Measurements from ENCODE around the gene DRC7.

Gene DRC7

DNA sequence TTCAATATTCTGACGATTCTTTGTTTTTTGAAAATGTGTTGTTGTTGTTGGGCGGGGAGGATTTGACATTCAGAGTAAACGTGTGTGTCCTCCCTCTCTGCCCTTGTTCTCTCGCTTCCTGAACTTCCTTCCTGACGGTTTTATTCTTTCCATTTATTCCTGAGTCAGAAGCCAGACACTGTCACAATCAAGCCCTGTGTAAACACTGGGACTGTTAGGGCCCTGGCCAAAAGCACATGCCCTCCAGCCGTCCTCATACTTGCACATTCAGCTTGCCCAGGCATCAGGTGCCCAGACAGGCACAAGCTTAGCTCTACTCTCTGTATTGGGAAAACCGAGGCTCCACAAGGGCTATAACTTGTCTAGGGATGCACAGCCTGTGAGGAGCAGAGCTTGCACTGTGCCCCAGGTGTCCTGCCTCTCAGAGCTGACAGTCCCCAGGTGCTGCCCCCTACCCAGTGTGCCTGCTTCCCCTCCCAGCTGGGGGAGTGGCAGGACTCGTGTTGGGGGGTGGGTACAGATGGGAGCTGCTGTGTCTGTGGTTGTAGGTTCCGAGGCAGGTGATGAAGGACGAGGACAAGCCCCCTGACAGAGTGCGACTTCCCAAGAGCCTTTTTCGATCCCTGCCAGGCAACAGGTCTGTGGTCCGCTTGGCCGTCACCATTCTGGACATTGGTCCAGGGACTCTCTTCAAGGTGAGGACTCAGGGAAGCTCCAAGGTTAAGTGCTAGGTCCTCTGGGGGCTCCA lies 16.8 kb upstream of the DRC7 start:
- DNase-seq, result no peak

DNA sequence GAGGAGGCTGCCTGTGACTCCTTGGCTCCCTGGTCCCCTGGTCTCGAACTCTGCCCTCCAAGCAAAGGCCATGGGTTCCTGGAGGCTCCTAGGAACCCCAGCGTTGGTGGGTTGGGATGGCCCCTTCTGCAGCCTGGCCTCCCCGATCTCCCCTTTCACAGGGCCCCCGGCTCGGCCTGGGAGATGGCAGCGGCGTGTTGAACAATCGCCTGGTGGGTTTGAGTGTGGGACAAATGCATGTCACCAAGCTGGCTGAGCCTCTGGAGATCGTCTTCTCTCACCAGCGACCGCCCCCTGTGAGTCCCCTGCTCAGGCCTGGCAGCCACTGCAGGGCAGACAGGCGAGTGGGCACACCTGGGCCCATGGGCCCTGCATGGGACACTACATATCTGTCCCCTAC lies 15.6 kb upstream of the DRC7 start:
- no peak for DNase-seq

DNA sequence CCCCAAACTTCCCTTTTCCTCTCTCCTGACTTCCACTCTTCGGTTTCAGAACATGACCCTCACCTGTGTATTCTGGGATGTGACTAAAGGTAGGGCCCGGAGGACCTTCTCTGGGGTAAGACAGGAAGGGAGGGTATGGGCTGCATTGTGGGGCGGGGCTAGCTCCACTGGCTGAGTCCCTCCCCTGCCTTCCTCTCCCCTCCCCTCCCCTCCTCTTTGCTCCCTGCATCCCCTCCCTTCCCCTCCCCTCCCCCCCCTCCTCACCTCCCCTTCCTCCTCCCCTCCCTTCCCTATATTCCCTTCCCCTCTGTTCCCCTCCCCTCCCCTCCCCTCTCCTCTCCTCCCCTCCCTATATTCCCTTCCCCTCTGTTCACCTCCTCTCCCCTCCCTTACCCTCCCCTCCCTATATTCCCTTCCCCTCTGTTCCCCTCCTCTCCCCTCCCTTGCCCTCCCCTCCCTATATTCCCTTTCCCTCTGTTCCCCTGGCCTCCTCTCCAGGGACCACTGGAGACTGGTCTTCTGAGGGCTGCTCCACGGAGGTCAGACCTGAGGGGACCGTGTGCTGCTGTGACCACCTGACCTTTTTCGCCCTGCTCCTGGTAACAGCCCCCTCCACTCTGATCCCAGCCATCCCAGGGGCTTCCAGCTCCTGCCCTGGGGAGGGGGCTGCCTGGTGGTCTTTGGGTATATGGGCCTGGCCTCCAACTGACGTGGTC lies 14.7 kb upstream of the DRC7 start:
- no peak for DNase-seq

DNA sequence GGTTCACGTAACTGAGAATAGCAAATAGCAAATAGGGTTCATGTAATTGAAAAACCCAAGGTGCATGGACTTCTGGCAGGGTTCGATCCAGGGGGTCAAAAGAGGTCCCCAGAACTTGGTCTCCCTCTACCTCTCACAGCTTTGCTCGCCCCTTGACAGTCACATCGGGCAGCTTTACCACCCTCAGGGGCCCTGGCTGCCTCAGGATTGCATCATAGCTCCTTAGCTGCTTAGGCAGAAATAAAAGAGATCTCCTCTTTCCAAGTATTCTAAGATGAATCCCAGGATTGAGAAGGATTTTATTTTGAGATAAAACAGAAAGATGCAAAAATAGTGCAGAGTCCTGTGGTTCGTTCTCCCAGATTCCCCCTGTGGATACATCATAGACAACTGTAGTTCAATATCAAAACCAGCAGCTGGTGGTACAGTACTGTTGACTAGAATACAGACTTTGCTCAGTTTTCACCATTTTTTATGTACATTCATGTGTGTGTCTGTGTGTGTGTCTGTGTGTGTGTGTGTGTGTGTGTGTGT lies 13.7 kb upstream of the DRC7 start:
- DNase-seq, result no peak

DNA sequence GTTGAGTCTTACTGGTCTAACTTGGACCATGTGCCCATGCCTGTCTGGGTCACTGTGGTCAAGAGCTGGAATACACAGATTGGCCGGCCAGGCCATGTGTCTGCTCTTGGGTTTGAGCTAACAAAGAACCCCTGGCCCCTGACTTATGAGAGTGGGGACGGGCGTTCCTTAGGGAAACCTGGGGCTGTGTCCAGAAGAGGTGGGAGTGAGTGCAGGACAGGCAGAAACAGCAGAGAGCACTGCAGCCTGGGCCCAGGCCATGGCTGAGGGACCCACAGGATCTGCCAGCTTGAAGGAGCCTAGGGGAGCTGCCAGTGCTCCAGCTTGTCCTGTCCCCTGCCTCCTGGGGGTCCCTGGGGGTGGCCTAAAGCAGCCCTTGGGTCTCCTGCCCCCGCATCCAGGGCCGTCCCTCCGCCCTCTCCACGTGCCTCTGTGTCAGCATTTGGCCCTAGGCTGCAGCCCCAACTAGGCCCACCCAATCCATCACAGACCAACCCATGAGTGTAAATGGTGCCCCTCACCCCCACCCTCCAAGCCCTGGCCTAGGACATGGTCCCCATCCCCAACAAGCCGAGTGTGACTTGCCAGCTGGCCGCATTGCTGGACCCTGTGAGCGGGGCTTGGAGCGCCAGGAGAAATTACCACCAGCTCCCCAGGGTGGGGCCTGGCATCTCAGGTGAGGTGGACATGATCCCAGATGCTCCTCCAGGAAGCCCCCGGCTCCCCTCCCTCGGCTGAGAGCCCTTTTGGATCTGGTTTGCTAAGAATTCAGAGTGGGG lies 12.5 kb upstream of the DRC7 start:
- no peak for DNase-seq

DNA sequence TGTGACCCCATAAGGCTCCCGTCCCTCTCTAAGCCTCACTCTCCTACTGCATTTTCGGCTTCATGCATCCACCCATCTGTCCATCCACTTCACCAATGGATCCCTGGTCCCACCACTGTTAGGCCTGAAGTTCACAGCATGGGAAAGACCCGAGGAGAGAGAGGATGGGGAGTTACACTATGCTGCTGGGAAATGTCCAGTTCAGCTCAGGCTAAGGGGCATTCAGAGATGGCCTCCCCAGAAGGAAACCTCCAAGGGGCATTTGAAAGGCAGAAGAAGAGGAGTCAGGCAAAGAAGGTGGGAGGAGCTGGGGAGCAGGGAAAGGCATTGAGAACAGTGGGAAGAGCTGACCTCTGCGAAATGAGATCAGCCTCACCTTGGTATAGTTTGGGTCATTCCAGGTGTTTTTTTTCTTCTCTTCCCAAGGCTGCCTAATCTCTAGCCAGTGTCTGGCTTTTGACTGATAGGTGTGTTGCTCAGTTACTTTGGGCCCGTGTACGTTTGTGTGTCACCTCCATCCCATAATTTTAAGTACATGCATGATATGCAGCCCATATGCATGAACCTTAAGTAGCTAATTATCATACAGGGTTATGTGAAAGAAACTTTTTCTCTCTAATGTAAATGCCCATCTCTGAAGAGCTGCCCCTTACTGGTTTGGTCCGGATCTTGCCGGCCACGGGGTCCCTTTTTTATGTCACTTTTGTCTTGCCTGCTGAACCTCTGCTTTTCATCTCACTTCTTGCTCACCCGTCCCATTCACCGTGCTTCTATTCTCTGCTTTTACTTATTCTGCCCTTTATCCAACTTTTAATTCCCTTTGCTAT lies 11.6 kb upstream of the DRC7 start:
- no peak for DNase-seq

DNA sequence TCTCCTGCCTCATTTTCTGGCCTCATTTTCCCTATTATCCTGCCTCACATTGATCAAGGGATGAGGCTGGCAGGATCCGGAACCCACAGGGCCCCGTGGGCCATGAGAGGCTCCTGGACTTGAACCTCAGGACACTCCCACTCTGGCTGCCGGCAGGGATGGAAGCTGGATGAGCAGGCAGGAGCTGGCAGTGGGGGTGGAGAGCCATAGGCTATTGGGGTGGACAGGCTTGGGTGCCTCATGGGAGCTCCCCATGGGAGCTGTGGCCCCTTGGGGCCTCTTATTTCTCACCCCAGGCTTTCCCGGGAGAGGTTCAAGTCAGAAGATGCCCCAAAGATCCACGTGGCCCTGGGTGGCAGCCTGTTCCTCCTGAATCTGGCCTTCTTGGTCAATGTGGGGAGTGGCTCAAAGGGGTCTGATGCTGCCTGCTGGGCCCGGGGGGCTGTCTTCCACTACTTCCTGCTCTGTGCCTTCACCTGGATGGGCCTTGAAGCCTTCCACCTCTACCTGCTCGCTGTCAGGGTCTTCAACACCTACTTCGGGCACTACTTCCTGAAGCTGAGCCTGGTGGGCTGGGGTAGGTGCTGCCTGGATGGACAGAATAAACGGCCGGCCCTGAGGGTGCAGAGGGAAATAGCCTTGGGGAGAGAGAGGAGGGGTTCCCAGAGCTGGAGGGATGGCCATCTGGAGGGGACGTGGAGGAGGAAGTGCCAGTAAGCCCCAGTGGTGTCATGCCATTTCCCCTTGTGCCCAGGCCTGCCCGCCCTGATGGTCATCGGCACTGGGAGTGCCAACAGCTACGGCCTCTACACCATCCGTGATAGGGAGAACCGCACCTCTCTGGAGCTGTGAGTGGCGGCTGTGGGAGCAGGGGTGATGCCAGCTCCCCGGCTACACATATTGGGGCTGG lies 10.7 kb upstream of the DRC7 start:
- DNase-seq, result no peak

DNA sequence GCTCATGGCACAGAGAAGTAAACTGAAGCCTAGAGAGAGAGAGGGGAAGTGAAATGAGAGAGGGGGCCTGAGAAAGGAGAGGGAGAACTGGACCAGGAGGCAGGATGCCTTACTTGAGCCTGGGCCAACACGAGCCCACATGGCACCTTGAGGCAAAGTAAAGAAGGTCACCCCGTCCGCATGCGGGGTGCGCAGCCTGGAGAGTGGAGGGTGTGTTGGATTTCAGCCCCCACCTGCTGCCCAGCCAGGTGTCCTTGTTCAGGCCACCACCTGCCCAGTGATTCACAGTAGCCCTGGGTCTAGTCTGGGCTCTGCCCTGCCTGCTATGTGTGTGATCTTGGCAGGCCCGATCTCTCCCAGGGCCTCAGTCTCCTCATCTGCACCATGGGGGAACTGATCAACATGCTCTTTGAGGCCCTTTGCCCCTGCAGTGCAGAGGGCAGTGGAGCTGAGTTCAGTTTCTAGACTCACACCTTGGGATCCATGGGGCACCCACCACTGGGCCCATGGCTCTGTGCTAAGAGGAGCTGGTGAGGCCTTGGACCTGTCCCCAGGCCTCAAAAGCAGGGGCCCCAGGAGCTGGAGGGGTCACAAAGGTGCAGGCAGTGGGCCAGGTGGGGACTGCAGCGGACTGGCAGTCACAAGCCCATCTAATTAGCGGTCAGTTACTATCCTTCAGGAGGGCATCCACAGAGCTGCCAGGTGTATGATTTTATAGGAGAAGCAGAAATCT lies 9.8 kb upstream of the DRC7 start:
- no peak for DNase-seq

DNA sequence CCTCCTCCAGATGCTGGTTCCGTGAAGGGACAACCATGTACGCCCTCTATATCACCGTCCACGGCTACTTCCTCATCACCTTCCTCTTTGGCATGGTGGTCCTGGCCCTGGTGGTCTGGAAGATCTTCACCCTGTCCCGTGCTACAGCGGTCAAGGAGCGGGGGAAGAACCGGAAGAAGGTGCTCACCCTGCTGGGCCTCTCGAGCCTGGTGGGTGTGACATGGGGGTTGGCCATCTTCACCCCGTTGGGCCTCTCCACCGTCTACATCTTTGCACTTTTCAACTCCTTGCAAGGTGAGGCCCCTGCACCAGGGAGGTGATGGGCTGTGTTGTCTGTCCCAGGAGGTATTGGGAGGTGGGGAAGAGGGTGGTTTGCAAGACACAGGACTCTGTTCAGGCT lies 9.0 kb upstream of the DRC7 start:
- no peak for DNase-seq

DNA sequence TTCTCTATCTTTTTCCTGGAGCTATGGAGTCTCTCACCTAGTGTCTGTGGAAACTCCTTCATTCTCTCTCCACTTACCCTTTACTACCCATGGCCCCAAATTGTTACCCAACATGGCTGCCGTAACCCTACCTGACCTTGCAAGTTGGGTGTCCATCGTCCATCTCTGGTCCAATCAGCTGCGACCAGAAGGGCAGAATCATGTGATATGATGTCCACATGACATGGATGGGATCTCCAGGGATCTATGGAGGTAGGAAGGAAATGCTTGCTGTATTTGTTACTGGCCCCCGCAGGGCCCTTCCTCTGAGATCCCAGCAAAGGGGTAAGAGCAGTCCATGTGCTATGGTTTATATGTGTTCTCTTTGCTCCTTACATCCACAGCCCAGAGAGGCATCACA lies 8.0 kb upstream of the DRC7 start:
- no peak for DNase-seq

DNA sequence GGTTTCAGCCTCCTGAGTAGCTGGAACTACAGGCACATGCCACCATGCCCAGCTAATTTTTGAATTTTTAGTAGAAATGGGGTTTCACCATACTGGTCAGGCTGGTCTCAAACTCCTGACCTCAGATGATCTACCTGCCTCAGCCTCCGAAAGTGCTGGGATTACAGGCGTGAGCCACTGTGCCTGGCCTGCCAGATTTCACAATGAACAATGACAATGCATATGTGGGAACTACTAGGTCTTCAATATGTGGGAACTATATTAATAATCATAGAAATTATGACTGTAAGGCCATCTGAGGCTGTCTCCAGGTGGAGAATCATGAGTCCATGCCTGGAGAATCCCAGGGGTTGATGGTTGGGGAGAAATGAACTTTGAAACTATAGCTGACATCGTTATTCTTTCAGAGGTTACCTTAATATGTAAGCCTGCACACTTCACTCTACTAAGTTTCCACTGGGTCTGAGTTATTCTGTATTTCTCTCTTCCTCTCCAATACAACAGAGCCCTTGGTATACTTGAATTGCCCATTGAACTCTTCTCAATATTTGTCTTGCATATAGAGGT lies 7.2 kb upstream of the DRC7 start:
- DNase-seq, result no peak

DNA sequence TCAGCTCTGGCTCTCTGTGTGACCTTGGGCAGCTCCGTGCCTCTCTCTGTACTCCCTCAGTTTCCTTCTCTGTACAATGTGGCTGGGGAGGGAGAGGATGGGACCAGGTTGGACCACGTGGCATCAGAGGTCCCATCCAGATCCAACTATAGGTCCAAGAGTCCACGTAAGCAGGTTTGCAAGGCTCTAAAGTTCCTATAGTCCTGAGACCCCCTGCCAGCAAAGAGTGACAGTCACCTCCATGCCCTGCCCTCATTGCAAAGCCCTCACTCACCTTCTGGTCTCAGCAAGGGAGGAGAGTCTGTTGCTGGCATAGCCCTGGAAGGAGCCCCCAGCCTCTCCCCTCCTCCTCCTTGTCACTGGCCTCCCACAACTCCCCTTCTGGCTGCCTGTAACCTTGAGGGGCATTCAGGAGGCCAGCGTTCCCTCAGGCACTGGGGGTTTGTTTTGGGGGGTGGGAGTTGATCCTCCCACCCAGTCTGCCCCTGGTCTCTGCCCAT lies 6.1 kb upstream of the DRC7 start:
- DNase-seq, result no peak

DNA sequence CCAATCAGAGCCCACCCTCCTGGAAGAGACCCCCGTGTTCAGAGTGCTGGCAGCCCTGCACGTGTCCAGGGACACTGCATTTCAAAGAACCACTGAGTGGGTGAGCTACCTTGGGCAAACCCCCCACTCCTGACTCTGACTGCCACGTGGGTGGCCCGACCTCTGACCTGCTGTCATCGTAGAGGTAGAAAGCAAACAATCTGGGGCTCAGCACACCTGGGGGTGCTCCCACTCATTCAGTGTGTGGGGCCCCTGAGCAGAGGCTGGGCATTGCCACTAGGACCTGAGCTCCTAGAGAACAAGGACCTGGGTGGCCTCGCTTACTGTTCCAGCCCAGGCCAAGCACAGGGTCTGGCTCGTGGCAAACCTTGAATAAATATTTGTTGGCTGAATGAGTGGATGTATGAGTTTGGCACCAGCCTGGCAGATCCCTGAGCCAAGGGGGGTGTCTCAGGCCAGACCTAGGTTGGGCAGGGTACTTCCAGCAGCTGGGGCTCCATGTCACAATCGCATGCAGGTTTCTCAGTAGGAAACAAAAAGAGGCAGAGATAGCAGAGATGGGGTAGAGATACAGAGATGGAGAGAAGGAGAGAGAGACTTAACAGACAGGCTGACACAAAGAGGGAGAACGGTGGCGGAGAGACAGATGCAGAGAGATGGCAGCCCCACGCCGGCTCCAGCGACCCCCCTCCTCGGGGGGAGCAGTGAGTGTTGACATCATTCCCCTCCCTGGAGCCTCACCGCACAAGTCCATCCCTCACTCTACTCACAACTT lies 5.4 kb upstream of the DRC7 start:
- DNase-seq, result no peak

DNA sequence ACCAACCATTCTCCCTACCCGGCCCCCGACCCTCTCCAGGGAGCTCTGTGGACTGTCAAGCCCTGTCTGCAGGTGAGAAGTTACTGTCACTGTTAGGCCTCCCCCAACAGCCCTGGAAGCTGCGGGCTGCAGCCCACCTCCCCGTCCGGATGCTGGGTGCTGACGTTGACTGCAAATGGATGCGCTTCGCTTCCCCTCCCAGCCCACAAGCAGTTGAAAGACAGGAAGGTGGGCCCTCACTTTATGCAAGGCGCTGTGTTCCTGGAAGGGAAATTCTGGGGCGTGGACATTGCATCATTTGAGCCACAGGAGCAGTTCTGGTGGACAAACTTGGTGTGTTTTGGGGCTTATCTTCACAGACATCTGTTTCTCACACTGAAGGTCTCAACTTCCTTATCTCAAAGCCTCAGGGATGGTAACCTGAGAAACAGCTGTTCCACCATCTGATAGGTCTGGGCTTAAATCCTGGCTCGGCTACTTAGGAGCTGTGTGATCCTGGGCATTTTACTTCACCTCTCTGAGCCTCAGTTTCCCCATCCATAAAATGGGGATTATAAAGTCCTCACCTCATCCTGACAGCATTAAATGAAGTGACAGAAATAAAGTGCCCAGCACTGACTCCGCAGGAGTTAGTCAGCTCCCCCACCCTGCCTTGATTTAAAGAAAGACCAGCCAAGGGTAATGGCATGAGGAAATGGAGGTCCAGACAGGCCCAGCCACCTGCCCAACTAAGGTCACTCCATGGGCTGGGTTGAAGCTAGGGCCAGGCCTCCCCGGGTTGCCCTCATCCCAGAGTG lies 4.6 kb upstream of the DRC7 start:
- DNase-seq, result peak; percentile 51

DNA sequence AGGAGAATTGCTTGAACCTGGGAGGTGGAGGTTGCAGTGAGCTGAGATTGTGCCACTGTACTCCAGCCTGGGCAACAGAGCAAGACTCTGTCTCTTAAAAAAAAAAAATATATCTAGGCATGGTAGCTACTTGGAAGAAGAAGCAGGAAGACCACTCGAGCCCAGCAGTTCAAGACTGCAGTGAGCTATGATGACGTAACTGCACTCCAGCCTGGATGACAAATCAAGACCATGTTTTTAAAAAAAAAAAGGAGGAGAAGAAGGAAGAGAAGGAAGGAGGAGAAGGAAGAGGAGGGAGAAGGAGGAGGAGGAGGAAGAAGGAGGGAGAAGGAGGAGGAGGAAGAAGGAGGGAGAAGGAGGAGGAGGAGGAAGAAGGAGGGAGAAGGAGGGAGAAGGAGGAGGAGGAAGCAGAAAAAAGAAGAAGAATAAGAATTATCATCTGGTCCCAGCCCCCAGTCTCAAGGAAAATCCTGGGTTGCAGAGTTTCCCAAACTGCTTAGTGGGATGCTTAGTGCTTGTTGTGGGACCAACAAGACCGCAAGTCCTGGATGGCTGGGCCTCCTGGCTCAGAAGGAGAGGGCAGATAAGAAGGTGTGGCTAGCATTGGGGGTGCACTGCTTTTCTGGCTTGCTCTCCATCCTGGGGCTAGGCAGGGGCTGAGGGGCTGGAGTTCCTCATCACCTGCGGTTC lies 3.7 kb upstream of the DRC7 start:
- no peak for DNase-seq

DNA sequence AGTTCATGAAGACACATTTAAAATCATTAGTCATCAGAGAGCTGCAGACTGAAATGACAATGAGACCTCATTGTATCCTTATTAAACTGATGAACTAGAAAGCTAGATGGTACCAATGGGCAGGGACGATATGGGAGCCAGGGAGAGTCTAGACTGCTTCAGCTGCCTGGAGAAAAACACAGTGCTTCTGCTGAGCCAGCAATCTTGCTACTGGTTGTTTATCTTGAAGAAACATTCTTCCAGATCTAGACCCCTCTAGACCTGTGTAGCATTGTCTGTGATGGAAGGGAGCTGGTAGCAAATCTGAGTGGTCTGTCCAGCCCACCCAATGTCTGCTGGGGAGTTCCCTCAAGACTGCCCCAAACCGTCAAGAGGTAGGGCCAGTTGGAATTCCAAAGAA lies 2.0 kb upstream of the DRC7 start:
- no peak for DNase-seq

DNA sequence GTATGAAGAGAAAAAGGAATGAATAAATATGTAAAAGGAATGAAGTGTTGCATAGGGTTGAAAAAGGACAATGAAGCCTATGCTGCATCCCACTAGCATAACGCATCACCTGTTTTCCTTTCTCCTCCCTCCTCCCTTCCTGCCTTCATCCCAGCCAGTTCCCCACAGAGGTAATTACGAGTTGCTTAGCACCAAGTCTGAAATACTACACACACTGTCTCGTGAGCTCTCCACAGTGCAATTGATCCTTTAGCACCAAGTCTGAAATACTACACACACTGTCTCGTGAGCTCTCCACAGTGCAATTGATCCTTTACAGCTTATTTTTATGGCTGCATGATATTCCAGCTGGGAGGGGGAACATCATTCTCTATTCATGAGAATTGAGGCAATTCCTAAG lies 1.1 kb upstream of the DRC7 start:
- no peak for DNase-seq

DNA sequence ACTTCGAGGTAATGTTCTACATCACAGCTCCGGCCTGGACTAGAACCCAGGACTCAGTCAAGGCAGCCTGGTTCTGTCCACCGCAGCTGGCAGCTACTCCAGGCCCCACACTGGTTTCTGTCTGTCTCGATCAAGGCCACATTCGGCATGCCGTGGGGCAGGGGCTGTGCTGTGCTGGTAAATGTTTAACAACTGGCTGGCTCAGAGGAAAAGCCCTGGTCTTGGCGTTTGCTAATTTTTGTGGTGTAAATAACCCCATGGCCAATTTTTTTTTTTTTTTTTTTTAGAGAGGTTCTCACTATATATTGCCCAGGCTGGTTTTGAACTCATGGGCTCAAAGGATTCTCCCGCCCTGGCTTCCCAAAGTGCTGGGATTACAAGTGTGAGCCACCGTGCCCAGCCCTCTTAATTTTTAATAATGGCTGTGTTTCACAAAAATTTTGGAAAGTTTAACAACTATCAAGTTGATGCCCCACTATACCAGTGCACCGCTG lies 328 bp upstream of the DRC7 start:
- DNase-seq, result no peak

Measured in stimulated activated CD8-positive, alpha-beta memory T cell treated with anti-CD3 and anti-CD28 coated beads, Interleukin-4, amount 100 ng/mL, for 48 hours (primary cell).